ENCODE results near the gene ZMYND19.
"Not testable (repeated sequence)": the region's sequence is repeated elsewhere in the genome, so short reads cannot be mapped to it uniquely, and the experiment has no call there.

The ZMYND19 gene

DNA sequence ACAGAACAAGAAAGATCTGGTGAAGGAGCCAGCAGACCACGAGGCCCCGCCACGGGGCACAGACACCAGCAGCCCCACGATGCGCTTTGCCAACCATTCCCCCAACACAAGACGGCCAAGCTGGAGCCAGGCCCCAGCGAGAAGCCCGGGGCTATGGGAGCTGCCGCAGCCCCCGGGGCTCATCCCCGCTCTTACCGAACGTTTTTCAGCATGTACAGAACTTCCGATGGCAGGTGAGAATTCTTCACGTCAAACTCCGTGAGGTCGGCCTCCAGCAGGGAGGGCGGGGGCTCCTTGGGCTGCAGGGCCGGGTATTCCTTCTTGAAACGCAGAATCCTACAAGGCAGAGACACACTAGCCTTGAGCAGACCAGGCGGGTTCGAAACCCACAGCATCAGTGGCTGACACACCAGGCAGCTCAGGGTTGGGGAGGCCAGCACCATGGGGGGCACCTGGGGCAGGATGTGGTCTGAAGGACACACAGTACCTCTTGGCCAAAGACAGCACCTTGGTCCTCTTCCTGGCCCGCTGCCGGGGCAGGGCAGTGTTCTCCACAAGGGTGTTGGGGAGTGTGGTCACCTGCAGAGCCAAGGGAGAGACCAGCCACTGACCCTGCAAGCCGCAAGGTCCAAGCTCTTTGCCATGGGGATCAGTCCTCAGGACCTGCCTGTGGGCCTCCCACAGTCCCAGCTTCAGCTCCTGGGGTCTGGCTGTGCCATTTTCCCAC, 46.9 kb downstream of the ZMYND19 start:
- Mint-ChIP-seq H3K27me3 (no peaks in the 10 kb centered on the region), H3K9me3 (no peaks in the 10 kb centered on the region), H3K4me3 (no peak overlapping the region), H3K36me3 (ENCODE audit: insufficient read depth) (peaks cover 7% of the 10 kb centered on the region), H3K27ac (ENCODE audit: low read depth) (no peak overlapping the region), H3K4me1 (no peaks in the 10 kb centered on the region)
- ATAC-seq (replicated peaks; ENCODE audit: extremely low read depth, poor library complexity, severe bottlenecking) (no peak), DNase-seq (ENCODE audit: low spot score in 2 of 2) (no peak)

DNA sequence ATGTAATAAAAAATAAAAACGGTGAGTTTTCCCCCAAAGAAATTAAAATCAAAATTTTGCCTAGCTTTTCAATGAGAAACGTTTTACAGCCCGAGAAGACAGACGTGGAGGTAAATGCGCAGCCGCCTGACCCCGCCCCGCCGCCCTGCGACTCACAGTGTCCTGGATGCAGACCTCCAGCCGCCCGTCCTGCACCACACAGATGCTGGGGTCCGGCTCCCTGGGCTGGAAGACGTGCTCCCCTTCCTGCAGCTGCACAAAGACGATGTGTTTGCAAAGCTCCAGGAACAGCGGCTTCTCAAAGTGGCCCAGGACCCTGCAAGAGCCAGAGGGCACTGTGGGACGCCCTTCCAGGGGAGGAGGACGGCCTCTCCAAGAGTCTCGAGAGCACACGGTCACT, 47.8 kb downstream of the ZMYND19 start:
- no peak overlapping the region for H3K27ac Mint-ChIP-seq (ENCODE audit: low read depth)
- no peak for DNase-seq (ENCODE audit: low spot score in 2 of 2)

DNA sequence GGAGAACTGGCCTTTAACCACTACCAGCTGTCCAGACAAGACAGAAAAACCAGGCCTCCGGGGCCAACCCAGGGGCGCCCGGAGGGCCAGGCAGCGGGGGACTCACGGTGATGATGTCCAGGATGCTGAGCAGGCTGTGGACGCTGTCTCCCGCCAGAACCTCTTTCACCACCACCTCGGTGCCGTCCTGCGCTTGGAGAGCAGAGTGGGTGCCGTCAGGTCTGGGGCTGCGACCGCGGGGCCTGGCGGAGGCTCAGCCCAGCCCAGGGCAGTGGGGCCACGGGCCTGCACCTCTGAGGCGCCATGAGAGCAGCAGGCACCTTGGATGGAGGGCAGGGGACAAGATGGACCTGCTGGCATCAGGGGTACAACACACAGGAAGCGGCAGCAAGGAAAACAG, 49.8 kb downstream of the ZMYND19 start:
- DNase-seq (ENCODE audit: low spot score in 2 of 2) (no peak), ATAC-seq (replicated peaks; ENCODE audit: extremely low read depth, poor library complexity, severe bottlenecking) (no peak)
- Mint-ChIP-seq H3K4me3 (no peak overlapping the region), H3K9me3 (no peaks in the 10 kb centered on the region), H3K4me1 (peaks cover 19% of the 10 kb centered on the region), H3K27ac (ENCODE audit: low read depth) (no peak overlapping the region), H3K27me3 (no peaks in the 10 kb centered on the region), H3K36me3 (ENCODE audit: insufficient read depth) (peaks cover 7% of the 10 kb centered on the region)

More for the DNA sequence above, 47.8 kb downstream of the ZMYND19 start:
- peaks cover 7% of the 10 kb centered on the region for H3K36me3 Mint-ChIP-seq (ENCODE audit: insufficient read depth)
- no peak for ATAC-seq (replicated peaks; ENCODE audit: extremely low read depth, poor library complexity, severe bottlenecking)
- no peak overlapping the region for H3K4me3 Mint-ChIP-seq
- no peaks in the 10 kb centered on the region for H3K9me3 Mint-ChIP-seq
- peaks cover 3% of the 10 kb centered on the region for H3K4me1 Mint-ChIP-seq
- no peaks in the 10 kb centered on the region for H3K27me3 Mint-ChIP-seq

DNA sequence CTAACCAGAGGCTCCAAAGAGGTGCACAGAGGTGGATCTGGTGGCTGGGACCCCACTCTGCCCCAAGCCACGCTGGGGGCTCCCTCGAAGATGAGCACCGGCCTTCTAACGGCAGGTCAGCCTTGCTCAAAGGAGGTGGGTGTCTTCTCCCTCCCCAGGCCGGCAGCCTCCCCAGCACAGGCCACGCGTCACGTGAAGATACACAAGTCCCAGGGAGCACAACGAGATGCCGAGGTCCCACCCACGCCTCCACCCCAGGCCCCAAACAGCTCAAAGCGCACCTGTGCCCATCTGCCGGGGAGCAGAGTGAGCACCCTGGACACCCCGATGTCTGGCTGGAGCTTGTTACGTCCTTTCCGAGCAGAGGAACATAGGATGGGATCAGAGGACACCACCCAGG, 52.3 kb downstream of the ZMYND19 start:
- H3K9me3 Mint-ChIP-seq, result no peaks in the 10 kb centered on the region
- H3K36me3 Mint-ChIP-seq (ENCODE audit: insufficient read depth), result peaks cover 10% of the 10 kb centered on the region
- peaks cover 30% of the 10 kb centered on the region for H3K4me1 Mint-ChIP-seq
- H3K27me3 Mint-ChIP-seq, result no peaks in the 10 kb centered on the region
- no peak overlapping the region for H3K27ac Mint-ChIP-seq (ENCODE audit: low read depth)
- H3K4me3 Mint-ChIP-seq, result no peak overlapping the region
- ATAC-seq (replicated peaks; ENCODE audit: extremely low read depth, poor library complexity, severe bottlenecking) (no peak), DNase-seq (ENCODE audit: low spot score in 2 of 2) (no peak)

DNA sequence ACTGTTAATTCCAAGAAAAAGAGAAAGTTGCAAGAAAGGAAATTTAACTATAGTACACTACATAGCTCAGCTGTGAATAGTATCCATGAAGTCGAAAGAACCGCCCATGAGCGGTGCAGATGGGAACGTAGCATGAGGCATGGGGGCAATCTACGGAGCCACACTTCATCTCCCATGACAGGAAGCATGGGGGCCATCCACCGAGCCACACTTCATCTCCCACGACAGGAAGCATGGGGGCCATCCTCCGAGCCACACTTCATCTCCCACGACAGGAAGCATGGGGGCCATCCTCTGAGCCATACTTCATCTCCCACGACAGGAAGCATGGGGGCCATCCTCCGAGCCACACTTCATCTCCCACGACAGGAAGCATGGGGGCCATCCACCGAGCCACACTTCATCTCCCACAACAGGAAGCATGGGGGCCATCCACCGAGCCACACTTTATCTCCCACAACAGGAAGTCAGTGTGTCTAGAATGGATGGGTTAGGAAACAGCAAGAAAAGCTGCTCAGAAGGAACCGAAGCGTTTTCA, 53.6 kb downstream of the ZMYND19 start:
- Mint-ChIP-seq H3K4me1 (peaks cover 30% of the 10 kb centered on the region), H3K27ac (ENCODE audit: low read depth) (peak overlapping the region; percentile 20)
- not testable (repeated sequence) for H3K4me3 Mint-ChIP-seq

DNA sequence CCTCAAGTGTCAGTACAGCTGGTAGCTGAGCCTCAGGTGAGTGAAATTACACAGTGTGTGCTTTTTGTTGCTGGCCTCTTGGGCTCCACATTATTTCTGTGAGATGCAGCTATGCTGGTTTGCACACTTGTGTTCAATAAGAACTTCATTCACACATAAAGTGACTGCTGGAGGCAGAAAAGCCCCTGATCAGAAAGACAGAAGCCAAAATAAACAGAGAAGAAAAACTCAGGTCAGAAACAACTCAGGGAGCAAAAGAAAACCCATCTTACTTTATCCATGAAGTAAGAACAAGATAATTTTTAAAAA, 55.2 kb downstream of the ZMYND19 start:
- Mint-ChIP-seq H3K36me3 (ENCODE audit: insufficient read depth) (peaks cover 8% of the 10 kb centered on the region), H3K4me1 (peaks cover 30% of the 10 kb centered on the region), H3K9me3 (no peaks in the 10 kb centered on the region), H3K27ac (ENCODE audit: low read depth) (peak overlapping the region; percentile 79), H3K27me3 (no peaks in the 10 kb centered on the region), H3K4me3 (no peak overlapping the region)
- ATAC-seq (replicated peaks; ENCODE audit: extremely low read depth, poor library complexity, severe bottlenecking) (no peak), DNase-seq (ENCODE audit: low spot score in 2 of 2) (no peak)

More for the DNA sequence above, 53.6 kb downstream of the ZMYND19 start:
- H3K27me3 Mint-ChIP-seq; DNase-seq (ENCODE audit: low spot score in 2 of 2); H3K36me3 Mint-ChIP-seq (ENCODE audit: insufficient read depth); H3K9me3 Mint-ChIP-seq: not testable (repeated sequence)
- peak; percentile 28 for ATAC-seq (replicated peaks; ENCODE audit: extremely low read depth, poor library complexity, severe bottlenecking)

DNA sequence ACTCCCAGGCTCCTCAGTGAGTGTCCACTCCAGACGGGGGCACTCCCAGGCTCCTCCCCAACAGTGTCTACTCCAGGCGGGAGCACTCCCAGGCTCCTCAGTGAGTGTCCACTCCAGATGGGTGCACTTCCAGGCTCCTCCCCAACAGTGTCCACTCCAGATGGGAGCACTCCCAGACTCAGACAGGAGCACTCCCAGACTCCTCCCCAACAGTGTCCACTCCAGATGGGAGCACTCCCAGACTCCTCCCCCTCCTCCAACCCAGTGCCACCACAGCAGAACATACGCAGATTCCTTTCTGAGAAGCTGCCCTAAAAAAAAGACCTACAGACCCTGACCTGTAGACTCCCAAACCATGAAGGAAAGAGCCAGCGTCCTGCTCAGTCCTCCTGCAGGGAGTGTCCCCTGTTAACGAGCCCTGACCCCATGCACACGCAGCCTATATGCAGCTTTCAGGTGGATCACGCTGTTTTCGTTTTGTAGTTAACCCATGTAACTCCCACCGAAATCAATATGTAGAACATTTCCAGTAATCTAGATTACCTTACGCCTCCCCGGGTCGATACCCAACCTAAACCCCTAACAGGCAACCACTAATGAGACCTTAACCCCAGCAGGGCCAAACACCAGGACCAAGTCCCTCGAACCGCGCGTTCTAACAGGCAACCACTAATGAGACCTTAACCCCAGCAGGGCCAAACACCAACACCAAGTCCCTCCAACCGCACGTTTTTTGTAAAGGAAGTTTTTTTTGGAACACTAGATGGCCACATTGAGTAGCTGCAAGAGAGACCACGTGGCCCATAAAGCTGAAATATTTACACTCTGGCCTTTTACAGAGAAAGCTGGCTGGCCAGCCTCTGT, 55.8 kb downstream of the ZMYND19 start:
- DNase-seq (ENCODE audit: low spot score in 2 of 2), result no peak
- Mint-ChIP-seq H3K9me3 (no peaks in the 10 kb centered on the region), H3K36me3 (ENCODE audit: insufficient read depth) (peaks cover 5% of the 10 kb centered on the region), H3K4me3 (no peak overlapping the region), H3K27ac (ENCODE audit: low read depth) (peak overlapping the region; percentile 79), H3K4me1 (peaks cover 30% of the 10 kb centered on the region), H3K27me3 (no peaks in the 10 kb centered on the region)
- ATAC-seq (replicated peaks; ENCODE audit: extremely low read depth, poor library complexity, severe bottlenecking), result no peak

DNA sequence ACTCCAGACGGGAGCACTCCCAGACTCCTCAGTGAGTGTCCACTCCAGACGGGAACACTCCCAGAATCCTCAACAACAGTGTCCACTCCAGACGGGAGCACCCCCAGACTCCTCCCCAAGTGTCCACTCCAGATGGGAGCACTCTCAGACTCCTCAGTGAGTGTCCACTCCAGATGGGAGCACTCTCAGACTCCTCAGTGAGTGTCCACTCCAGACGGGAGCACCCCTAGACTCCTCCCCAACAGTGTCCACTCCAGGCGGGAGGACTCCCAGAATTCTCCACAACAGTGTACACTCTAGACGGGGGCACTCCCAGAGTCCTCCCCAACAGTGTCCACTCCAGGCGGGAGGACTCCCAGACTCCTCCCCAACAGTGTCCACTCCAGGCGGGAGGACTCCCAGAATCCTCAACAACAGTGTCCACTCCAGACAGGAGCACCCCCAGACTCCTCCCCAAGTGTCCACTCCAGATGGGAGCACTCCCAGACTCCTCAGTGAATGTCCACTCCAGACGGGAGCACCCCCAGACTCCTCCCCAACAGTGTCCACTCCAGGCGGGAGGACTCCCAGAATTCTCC, 57.3 kb downstream of the ZMYND19 start:
- DNase-seq (ENCODE audit: low spot score in 2 of 2); H3K4me3 Mint-ChIP-seq; H3K9me3 Mint-ChIP-seq; H3K27me3 Mint-ChIP-seq; ATAC-seq (replicated peaks; ENCODE audit: extremely low read depth, poor library complexity, severe bottlenecking); H3K27ac Mint-ChIP-seq (ENCODE audit: low read depth); H3K36me3 Mint-ChIP-seq (ENCODE audit: insufficient read depth): not testable (repeated sequence)
- peaks cover 30% of the 10 kb centered on the region for H3K4me1 Mint-ChIP-seq

Data from central memory CD8-positive, alpha-beta T cell (primary cell).